Stimulated activated CD4-positive, alpha-beta T cell treated with anti-CD3 and anti-CD28 coated beads, Interleukin-12 subunit alpha, Interleukin-12 subunit beta, amount 100 ng/mL, for 24 hours (primary cell): ENCODE data around the gene CDR2L.
"Not testable (repeated sequence)": the region's sequence is repeated elsewhere in the genome, so short reads cannot be mapped to it uniquely, and the experiment has no call there.

Experiments used
- DNase-seq, 2 experiments: peaks; one replicate each; pipeline ENCODE4 v3.0.0-alpha.2; 2020; ENCODE audit warnings: low read depth in 2 of 2

The CDR2L gene

GRCh38 chr17:75039238-75039637, 51.8 kb downstream of the CDR2L start:
- no peak for DNase-seq

- DNase-seq: no peak
Observed at GRCh38 chr17:75041656-75042280, 54.3 kb downstream of the CDR2L start.

GRCh38 chr17:75043789-75044188, 56.4 kb downstream of the CDR2L start:
- not testable (repeated sequence) for DNase-seq

GRCh38 chr17:75044716-75045115, 57.3 kb downstream of the CDR2L start:
- no peak for DNase-seq

DNA sequence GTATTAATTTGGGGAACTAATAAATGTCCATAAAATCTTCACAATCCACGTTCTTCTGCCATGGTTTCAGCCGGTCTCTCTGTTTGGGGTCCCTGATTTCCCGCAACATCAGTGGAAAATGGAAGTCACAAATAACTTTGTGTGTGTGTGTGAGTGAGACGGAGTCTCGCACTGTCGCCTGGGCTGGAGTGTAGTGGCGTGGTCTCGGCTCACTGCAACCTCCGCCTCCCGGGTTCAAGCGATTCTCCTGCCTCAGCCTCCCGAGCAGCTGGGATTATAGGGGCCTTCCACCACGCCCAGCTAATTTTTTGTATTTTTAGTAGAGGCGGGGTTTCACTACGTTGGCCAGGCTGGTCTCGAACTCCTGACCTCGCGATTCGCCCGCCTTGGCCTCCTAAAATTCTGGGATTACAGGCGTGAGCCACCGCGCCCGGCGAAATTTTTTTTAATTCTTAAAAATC, 58.5 kb downstream of the CDR2L start:
- peak in 1 of 2 experiments; percentile 35 for DNase-seq

DNA sequence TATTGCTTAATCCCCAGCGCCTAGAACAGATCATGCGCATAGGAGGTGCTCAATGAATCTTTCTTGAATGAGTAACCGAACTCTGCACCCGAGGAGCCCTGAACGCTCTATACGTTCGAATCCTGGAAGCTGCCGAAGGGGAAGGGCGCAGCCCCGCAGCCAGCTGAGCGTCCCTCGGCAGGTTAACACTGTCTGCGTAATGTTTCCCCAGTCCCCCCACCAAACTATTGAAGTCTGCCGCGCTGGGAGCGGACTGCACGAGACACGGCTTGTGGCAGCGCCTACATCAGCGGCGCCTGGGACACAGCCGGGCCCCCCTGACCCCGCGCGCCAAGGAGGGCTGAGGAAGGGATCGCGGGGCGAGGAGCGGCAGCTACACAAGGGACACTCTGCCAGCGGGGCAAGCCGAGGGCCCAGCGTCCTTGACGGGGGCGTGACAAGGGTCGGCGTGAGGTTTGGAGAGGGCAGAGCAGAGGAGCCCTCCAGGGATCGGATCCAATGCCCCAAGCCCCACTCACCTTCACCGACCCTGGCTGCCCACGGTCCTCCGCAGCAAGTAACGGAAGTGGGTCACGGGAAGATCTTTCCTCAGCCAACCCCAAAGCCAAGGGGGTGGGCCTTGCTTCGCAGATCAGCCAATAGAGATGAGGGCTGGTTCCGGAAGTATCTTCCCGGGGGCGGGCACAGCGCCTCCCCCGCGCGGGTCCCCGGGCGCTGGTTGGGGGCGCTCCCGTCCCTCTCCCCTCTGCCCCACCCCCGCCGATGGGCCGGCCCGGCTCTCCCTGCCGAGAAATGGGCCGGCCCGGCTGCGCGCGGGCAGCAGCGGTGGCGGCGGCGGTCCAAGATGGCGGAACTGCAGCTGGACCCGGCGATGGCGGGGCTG, 59.2 kb downstream of the CDR2L start, which contains the start of the genes ATP5PD and KCTD2:
Gene ATP5PD (minus strand): TSS at position 563 of the 883 bp plus-strand sequence. CDS start 4,319 bp downstream, outside the sequence.
Gene KCTD2 (plus strand): TSS at position 819 of the 883 bp plus-strand sequence. CDS start 26 bp downstream, at position 845.
- peak; percentile 92 to 95 for DNase-seq

GRCh38 chr17:75047398-75048098, 60.1 kb downstream of the CDR2L start:
- no peak for DNase-seq

DNA sequence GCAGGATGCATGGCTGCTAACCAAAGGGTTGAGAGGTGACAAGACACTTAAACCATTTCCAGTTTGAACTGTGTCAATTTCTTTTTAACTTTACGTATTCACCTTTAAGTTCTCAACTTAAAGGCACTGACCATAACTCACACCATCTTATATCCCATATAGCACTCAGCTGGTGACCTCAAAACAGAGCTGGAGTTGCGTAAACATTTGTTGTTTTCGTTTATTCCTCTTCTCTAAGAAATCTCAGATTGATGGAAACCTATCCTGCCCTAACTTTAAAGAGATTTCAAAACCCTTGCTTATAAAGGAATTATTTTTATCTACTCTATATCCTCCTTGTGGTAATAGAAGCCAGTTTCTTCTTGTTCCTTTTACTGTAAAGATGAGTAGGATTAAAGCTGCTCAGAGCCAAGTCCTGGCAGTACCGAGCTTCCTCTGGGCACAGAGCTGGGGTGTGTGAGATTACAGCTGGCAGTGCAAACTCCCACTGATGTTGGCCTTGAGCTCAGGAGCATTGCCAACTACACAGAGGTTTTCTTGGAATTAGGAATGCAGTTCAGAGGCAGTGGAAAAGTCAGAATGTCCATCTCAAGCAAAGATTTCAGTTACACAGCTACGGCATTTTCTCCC, 60.9 kb downstream of the CDR2L start:
- no peak for DNase-seq

DNA sequence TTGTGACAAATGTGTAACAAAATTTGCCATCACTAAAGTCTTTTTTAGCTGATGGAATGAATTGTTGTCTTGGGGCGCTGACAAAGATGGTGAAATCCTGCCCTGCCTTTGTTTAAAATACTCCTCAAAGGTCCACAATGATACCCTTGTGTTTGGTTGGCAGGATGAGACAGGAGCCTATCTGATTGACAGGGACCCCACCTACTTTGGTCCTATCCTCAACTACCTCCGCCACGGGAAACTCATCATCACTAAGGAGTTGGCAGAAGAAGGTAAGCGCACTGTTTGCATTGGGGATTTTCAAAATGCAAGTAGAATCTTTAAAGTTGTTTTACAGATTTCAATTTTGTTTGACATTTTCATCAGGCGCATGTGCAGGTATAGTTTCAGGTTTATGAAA, 61.6 kb downstream of the CDR2L start:
- DNase-seq: no peak

DNA sequence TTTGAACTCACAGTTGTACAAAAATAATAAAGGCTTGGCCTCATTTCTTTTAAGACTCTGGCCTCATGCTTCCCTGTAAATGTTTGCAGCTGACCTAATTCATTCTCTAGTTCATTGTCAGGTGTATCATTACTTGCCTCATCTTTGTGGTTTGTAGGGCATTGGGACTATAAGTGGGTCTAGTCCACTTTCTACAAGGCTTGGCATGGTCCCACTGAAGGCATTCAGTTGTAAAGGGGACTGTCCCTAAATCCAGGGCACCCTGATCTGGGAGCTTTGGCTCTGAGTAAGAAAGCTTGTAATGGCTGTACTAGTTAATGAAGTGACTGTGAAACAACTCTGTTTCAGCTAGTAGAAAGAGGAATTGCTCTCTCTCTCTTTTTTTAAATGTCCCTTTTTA, 62.3 kb downstream of the CDR2L start:
- DNase-seq: no peak

- no peak for DNase-seq
Observed at GRCh38 chr17:75051941-75052340, 64.5 kb downstream of the CDR2L start.
